Activated CD4-positive, alpha-beta T cell treated with anti-CD3 and anti-CD28 coated beads, Interleukin-2, amount 10 ng/mL, durations not matched to agents 24 days and 14 days (primary cell): Measurements from ENCODE around the gene CIAO2B. TPM values are rescaled to one million over a fixed set of nuclear protein-coding genes. Genes with fewer than 3 reads are reported as not detected.
A peak's percentile ranks its signal among the peaks of the same experiment; 100 is the strongest.

Source experiments
- DNase-seq: peaks from one replicate; pipeline ENCODE4 v3.0.0; 2022
- H3K27ac Mint-ChIP-seq: one replicate; pipeline ENCODE4 v1.8.0; 2022; ENCODE audit warnings: mild to moderate bottlenecking, mixed read lengths
- H3K27me3 Mint-ChIP-seq: one replicate; pipeline ENCODE4 v1.8.0; 2022; ENCODE audit warnings: mixed read lengths
- H3K36me3 Mint-ChIP-seq: one replicate; pipeline ENCODE4 v1.8.0; 2022; ENCODE audit warnings: low read depth, mild to moderate bottlenecking, mixed read lengths
- H3K4me1 Mint-ChIP-seq: one replicate; pipeline ENCODE4 v1.8.0; 2021; ENCODE audit warnings: mixed read lengths
- H3K4me3 Mint-ChIP-seq: one replicate; pipeline ENCODE4 v1.8.0; 2022; ENCODE audit warnings: mild to moderate bottlenecking, moderate library complexity, mixed read lengths
- H3K9me3 Mint-ChIP-seq: one replicate; pipeline ENCODE4 v1.8.0; 2021; ENCODE audit warnings: mixed read lengths
- intact Hi-C: fragments of 100-400 bp; cut with micrococcal nuclease; formaldehyde crosslinking; loops from one replicate; pipeline ENCODE4 v1.15.1; 2023
- total RNA-seq: library from RNA; stranded (reverse); gene quantifications from 2 replicates; pipeline ENCODE4 v1.2.3, GENCODE V29; 2022

The CIAO2B gene
- total RNA-seq, 1 donor from 2014 or later, result 176 TPM

GRCh38 chr16:66895689-66895979 is 38.6 kb downstream of the CIAO2B start:
- Mint-ChIP-seq H3K27ac (no peak overlapping the region), H3K27me3 (no peaks in the 10 kb centered on the region), H3K4me3 (no peak overlapping the region), H3K36me3 (peaks cover 19% of the 10 kb centered on the region), H3K4me1 (peaks cover 22% of the 10 kb centered on the region), H3K9me3 (no peaks in the 10 kb centered on the region)
- no peak for DNase-seq
- intact Hi-C loops, result loop anchor here (1.0 kb wide), 2 partner anchors 33 to 52 kb away; no protein-coding TSS in a partner anchor

- peaks cover 22% of the 10 kb centered on the region for H3K4me1 Mint-ChIP-seq
- intact Hi-C loops, result loop anchor here (1.0 kb wide), 2 partner anchors 33 to 52 kb away; no protein-coding TSS in a partner anchor
- H3K4me3 Mint-ChIP-seq, result no peak overlapping the region
- H3K27me3 Mint-ChIP-seq, result no peaks in the 10 kb centered on the region
- H3K9me3 Mint-ChIP-seq, result no peaks in the 10 kb centered on the region
- peaks cover 19% of the 10 kb centered on the region for H3K36me3 Mint-ChIP-seq
- H3K27ac Mint-ChIP-seq, result no peak overlapping the region
- DNase-seq, result peak; percentile 91
These were observed 39.1 kb downstream of the CIAO2B start for GRCh38 chr16:66894948-66895688.

- intact Hi-C loops, result no loop called here
- Mint-ChIP-seq H3K4me1 (peaks cover 22% of the 10 kb centered on the region), H3K36me3 (peaks cover 25% of the 10 kb centered on the region), H3K27me3 (no peaks in the 10 kb centered on the region), H3K4me3 (no peak overlapping the region), H3K27ac (no peak overlapping the region), H3K9me3 (no peaks in the 10 kb centered on the region)
- DNase-seq, result no peak
These were observed 40.1 kb downstream of the CIAO2B start for GRCh38 chr16:66894055-66894454.

GRCh38 chr16:66891797-66892196 is 42.4 kb downstream of the CIAO2B start:
- H3K4me1 Mint-ChIP-seq, result peaks cover 35% of the 10 kb centered on the region
- H3K27ac Mint-ChIP-seq, result no peak overlapping the region
- intact Hi-C loops, result no loop called here
- H3K27me3 Mint-ChIP-seq, result no peaks in the 10 kb centered on the region
- H3K4me3 Mint-ChIP-seq, result no peak overlapping the region
- DNase-seq, result no peak
- peaks cover 40% of the 10 kb centered on the region for H3K36me3 Mint-ChIP-seq
- no peaks in the 10 kb centered on the region for H3K9me3 Mint-ChIP-seq

- intact Hi-C loops, result no loop called here
- no peak for DNase-seq
- Mint-ChIP-seq H3K4me3 (no peak overlapping the region), H3K9me3 (no peaks in the 10 kb centered on the region), H3K27ac (peak overlapping the region; percentile 5), H3K27me3 (no peaks in the 10 kb centered on the region), H3K36me3 (peaks cover 45% of the 10 kb centered on the region), H3K4me1 (peaks cover 38% of the 10 kb centered on the region)
These were observed 42.8 kb downstream of the CIAO2B start for GRCh38 chr16:66891360-66891759.

GRCh38 chr16:66890799-66891198 is 43.4 kb downstream of the CIAO2B start:
- Mint-ChIP-seq H3K27me3 (no peaks in the 10 kb centered on the region), H3K9me3 (no peaks in the 10 kb centered on the region), H3K4me1 (peaks cover 39% of the 10 kb centered on the region), H3K4me3 (no peak overlapping the region), H3K27ac (no peak overlapping the region), H3K36me3 (peaks cover 48% of the 10 kb centered on the region)
- intact Hi-C loops, result no loop called here
- no peak for DNase-seq

GRCh38 chr16:66889622-66890021 is 44.6 kb downstream of the CIAO2B start:
- Mint-ChIP-seq H3K27me3 (no peaks in the 10 kb centered on the region), H3K36me3 (peaks cover 57% of the 10 kb centered on the region), H3K27ac (no peak overlapping the region), H3K9me3 (no peaks in the 10 kb centered on the region), H3K4me3 (no peak overlapping the region), H3K4me1 (peaks cover 40% of the 10 kb centered on the region)
- DNase-seq, result no peak
- intact Hi-C loops, result no loop called here

GRCh38 chr16:66888647-66889615 is 45.3 kb downstream of the CIAO2B start:
- H3K4me3 Mint-ChIP-seq, result no peak overlapping the region
- peak overlapping the region; percentile 20 for H3K27ac Mint-ChIP-seq
- H3K36me3 Mint-ChIP-seq, result peaks cover 55% of the 10 kb centered on the region
- intact Hi-C loops, result no loop called here
- DNase-seq, result no peak
- H3K9me3 Mint-ChIP-seq, result no peaks in the 10 kb centered on the region
- H3K4me1 Mint-ChIP-seq, result peaks cover 38% of the 10 kb centered on the region
- no peaks in the 10 kb centered on the region for H3K27me3 Mint-ChIP-seq

- no peak overlapping the region for H3K4me3 Mint-ChIP-seq
- H3K36me3 Mint-ChIP-seq, result peaks cover 56% of the 10 kb centered on the region
- intact Hi-C loops, result no loop called here
- H3K27me3 Mint-ChIP-seq, result no peaks in the 10 kb centered on the region
- no peak overlapping the region for H3K27ac Mint-ChIP-seq
- no peak for DNase-seq
- no peaks in the 10 kb centered on the region for H3K9me3 Mint-ChIP-seq
- peaks cover 35% of the 10 kb centered on the region for H3K4me1 Mint-ChIP-seq
These were observed 47.3 kb downstream of the CIAO2B start for GRCh38 chr16:66886914-66887313.

GRCh38 chr16:66886321-66886720 is 47.9 kb downstream of the CIAO2B start:
- no peaks in the 10 kb centered on the region for H3K9me3 Mint-ChIP-seq
- peaks cover 38% of the 10 kb centered on the region for H3K4me1 Mint-ChIP-seq
- H3K36me3 Mint-ChIP-seq, result peaks cover 54% of the 10 kb centered on the region
- H3K4me3 Mint-ChIP-seq, result no peak overlapping the region
- H3K27ac Mint-ChIP-seq, result no peak overlapping the region
- no peak for DNase-seq
- no peaks in the 10 kb centered on the region for H3K27me3 Mint-ChIP-seq
- intact Hi-C loops, result no loop called here

GRCh38 chr16:66885491-66885890 is 48.7 kb downstream of the CIAO2B start:
- DNase-seq, result no peak
- Mint-ChIP-seq H3K36me3 (peaks cover 48% of the 10 kb centered on the region), H3K4me3 (no peak overlapping the region), H3K27ac (no peak overlapping the region), H3K4me1 (peaks cover 37% of the 10 kb centered on the region), H3K9me3 (no peaks in the 10 kb centered on the region), H3K27me3 (no peaks in the 10 kb centered on the region)
- intact Hi-C loops, result no loop called here

GRCh38 chr16:66882702-66883101 is 51.5 kb downstream of the CIAO2B start:
- DNase-seq, result no peak
- Mint-ChIP-seq H3K36me3 (peaks cover 38% of the 10 kb centered on the region), H3K27ac (no peak overlapping the region), H3K27me3 (no peaks in the 10 kb centered on the region), H3K9me3 (no peaks in the 10 kb centered on the region), H3K4me3 (peak overlapping the region; percentile 21), H3K4me1 (peaks cover 46% of the 10 kb centered on the region)
- intact Hi-C loops, result loop anchor here (5.0 kb wide), 1 partner anchor 45 kb away; the partner anchor contains the start of gene RRAD
